Measurements from ENCODE around the gene TRIM33.

DNA sequence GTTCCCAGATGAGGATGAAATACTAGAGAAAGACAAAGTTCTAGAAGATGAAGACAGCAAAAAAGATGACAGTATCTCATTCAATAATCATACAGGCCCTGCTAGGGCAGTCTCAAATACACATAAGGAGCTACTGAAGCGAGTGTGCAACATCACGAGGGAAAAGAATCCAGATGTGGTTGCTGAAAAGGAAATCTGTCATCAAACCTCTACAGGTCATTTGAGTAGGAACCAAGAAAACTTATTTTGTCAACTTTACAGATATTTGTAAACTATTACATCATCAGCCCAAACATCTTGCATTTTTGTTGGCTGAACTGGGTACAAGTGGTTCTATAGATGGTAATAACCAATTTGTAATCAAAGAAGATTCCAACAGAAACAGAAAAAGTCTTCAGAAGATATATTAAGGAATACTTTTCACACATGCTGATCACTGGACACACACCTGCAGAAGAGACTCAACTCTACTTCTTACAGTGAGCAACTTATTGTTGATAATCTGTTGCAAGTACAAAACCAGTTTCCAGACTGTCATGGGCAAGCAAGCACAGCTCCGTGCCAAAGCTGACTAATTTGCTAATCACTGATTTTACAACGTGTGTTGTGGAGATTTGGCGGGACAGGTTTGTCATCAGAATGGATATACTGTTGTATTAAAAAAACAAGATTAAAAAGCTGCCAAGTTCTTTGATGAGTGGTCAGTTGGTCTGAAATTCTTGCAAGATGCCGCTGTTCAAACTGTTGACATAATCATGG is 42.1 kb downstream of the TRIM33 start:
- TF ChIP-seq MAZ (IDR thresholded peaks at IDR 0.05; ENCODE audit: borderline replicate concordance, low read depth, low read length): no peak
- TF ChIP-seq, protein P1, sequence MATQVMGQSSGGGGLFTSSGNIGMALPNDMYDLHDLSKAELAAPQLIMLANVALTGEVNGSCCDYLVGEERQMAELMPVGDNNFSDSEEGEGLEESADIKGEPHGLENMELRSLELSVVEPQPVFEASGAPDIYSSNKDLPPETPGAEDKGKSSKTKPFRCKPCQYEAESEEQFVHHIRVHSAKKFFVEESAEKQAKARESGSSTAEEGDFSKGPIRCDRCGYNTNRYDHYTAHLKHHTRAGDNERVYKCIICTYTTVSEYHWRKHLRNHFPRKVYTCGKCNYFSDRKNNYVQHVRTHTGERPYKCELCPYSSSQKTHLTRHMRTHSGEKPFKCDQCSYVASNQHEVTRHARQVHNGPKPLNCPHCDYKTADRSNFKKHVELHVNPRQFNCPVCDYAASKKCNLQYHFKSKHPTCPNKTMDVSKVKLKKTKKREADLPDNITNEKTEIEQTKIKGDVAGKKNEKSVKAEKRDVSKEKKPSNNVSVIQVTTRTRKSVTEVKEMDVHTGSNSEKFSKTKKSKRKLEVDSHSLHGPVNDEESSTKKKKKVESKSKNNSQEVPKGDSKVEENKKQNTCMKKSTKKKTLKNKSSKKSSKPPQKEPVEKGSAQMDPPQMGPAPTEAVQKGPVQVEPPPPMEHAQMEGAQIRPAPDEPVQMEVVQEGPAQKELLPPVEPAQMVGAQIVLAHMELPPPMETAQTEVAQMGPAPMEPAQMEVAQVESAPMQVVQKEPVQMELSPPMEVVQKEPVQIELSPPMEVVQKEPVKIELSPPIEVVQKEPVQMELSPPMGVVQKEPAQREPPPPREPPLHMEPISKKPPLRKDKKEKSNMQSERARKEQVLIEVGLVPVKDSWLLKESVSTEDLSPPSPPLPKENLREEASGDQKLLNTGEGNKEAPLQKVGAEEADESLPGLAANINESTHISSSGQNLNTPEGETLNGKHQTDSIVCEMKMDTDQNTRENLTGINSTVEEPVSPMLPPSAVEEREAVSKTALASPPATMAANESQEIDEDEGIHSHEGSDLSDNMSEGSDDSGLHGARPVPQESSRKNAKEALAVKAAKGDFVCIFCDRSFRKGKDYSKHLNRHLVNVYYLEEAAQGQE (IDR thresholded peaks at IDR 0.05): no peak
- no peak for TF ChIP-seq POLR2A (IDR thresholded peaks at IDR 0.05; ENCODE audit: low read length)
- TF ChIP-seq, protein P2, sequence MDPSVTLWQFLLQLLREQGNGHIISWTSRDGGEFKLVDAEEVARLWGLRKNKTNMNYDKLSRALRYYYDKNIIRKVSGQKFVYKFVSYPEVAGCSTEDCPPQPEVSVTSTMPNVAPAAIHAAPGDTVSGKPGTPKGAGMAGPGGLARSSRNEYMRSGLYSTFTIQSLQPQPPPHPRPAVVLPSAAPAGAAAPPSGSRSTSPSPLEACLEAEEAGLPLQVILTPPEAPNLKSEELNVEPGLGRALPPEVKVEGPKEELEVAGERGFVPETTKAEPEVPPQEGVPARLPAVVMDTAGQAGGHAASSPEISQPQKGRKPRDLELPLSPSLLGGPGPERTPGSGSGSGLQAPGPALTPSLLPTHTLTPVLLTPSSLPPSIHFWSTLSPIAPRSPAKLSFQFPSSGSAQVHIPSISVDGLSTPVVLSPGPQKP (IDR thresholded peaks at IDR 0.05; ENCODE audit: low read depth, low read length): no peak
- TF ChIP-seq, protein P3, sequence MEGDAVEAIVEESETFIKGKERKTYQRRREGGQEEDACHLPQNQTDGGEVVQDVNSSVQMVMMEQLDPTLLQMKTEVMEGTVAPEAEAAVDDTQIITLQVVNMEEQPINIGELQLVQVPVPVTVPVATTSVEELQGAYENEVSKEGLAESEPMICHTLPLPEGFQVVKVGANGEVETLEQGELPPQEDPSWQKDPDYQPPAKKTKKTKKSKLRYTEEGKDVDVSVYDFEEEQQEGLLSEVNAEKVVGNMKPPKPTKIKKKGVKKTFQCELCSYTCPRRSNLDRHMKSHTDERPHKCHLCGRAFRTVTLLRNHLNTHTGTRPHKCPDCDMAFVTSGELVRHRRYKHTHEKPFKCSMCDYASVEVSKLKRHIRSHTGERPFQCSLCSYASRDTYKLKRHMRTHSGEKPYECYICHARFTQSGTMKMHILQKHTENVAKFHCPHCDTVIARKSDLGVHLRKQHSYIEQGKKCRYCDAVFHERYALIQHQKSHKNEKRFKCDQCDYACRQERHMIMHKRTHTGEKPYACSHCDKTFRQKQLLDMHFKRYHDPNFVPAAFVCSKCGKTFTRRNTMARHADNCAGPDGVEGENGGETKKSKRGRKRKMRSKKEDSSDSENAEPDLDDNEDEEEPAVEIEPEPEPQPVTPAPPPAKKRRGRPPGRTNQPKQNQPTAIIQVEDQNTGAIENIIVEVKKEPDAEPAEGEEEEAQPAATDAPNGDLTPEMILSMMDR (IDR thresholded peaks at IDR 0.05): no peak
- no peak for TF ChIP-seq CBX8 (IDR thresholded peaks at IDR 0.05)
- TF ChIP-seq HOXA7 (CRISPR knock-in tag; IDR thresholded peaks at IDR 0.05): no peak
- TF ChIP-seq, protein P4, sequence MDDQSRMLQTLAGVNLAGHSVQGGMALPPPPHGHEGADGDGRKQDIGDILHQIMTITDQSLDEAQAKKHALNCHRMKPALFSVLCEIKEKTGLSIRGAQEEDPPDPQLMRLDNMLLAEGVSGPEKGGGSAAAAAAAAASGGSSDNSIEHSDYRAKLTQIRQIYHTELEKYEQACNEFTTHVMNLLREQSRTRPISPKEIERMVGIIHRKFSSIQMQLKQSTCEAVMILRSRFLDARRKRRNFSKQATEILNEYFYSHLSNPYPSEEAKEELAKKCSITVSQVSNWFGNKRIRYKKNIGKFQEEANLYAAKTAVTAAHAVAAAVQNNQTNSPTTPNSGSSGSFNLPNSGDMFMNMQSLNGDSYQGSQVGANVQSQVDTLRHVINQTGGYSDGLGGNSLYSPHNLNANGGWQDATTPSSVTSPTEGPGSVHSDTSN (IDR thresholded peaks at IDR 0.05): no peak
- TF ChIP-seq, protein P5, sequence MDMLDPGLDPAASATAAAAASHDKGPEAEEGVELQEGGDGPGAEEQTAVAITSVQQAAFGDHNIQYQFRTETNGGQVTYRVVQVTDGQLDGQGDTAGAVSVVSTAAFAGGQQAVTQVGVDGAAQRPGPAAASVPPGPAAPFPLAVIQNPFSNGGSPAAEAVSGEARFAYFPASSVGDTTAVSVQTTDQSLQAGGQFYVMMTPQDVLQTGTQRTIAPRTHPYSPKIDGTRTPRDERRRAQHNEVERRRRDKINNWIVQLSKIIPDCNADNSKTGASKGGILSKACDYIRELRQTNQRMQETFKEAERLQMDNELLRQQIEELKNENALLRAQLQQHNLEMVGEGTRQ (IDR thresholded peaks at IDR 0.05): no peak
- no peak for TF ChIP-seq EP300 (IDR thresholded peaks at IDR 0.05)
- TF ChIP-seq, protein P6, sequence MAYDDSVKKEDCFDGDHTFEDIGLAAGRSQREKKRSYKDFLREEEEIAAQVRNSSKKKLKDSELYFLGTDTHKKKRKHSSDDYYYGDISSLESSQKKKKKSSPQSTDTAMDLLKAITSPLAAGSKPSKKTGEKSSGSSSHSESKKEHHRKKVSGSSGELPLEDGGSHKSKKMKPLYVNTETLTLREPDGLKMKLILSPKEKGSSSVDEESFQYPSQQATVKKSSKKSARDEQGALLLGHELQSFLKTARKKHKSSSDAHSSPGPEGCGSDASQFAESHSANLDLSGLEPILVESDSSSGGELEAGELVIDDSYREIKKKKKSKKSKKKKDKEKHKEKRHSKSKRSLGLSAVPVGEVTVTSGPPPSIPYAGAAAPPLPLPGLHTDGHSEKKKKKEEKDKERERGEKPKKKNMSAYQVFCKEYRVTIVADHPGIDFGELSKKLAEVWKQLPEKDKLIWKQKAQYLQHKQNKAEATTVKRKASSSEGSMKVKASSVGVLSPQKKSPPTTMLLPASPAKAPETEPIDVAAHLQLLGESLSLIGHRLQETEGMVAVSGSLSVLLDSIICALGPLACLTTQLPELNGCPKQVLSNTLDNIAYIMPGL (CRISPR knock-in tag; IDR thresholded peaks at IDR 0.05; ENCODE audit: borderline replicate concordance): no peak
- no peak for TF ChIP-seq MAFK (IDR thresholded peaks at IDR 0.05; ENCODE audit: partially characterized antibody)
- TF ChIP-seq ESRRA (IDR thresholded peaks at IDR 0.05; ENCODE audit: borderline replicate concordance, low read length): no peak
- TF ChIP-seq NPAS2 (CRISPR knock-in tag; IDR thresholded peaks at IDR 0.05; ENCODE audit: borderline replicate concordance): no peak
